Stromal cell of bone marrow (primary cell): ENCODE data around the gene MSI2.

ENCODE experiments used
- DNase-seq: peaks from one replicate; pipeline ENCODE4 v3.0.0-alpha.2; 2012; ENCODE audit warnings: low read depth

Gene MSI2

GRCh38 chr17:57343717-57344116, 87.4 kb downstream of the MSI2 start:
- DNase-seq = no peak

- no peak for DNase-seq
These were observed 87.9 kb downstream of the MSI2 start for GRCh38 chr17:57344261-57344660.

GRCh38 chr17:57349541-57350247, 93.4 kb downstream of the MSI2 start:
- no peak for DNase-seq

GRCh38 chr17:57350266-57350665, 93.9 kb downstream of the MSI2 start:
- DNase-seq = no peak

DNA sequence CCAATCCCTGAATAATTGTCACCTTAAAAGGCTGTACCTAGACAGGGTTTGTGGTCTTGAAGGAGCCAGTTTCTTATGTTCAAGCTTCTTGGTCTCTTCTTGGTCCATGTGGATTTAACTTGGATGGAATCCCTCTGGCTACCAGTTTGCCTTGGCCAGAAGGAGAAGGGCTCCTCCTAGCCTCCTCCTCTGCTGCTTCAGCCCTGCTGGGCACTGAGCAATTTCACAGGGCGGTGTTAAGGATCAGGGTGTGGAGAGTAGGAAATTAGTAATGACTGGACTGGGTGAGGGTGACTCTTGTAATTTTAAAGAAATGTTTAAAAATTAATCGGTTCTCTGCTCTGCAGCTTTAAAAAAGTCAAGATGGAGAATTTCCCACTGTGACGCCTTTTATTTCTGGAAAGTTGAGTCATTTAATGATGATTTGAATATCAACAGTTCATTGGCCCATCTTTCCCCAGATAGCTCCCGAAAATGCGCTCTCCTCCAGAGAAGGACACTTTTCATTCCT, 96.4 kb downstream of the MSI2 start:
- no peak for DNase-seq

DNA sequence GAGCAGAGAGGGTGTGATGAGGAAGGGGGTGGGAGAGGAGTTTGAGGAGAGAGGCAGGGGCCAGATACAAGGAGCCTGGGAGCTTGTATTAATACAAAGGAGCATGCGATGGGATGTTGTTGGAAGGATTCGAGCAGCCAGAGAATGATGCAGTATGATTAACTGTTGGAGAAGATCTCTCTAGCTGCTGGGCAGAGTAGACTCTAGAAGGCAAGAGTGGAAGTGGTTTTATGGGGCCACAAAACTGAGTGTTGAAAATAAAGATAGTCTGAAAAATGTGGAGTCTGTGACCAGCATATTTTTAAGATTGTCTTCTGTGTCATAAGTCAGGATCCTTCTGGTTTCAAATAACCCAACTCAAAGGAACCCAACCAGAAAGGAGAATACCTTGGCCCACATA, 98.3 kb downstream of the MSI2 start:
- no peak for DNase-seq

DNA sequence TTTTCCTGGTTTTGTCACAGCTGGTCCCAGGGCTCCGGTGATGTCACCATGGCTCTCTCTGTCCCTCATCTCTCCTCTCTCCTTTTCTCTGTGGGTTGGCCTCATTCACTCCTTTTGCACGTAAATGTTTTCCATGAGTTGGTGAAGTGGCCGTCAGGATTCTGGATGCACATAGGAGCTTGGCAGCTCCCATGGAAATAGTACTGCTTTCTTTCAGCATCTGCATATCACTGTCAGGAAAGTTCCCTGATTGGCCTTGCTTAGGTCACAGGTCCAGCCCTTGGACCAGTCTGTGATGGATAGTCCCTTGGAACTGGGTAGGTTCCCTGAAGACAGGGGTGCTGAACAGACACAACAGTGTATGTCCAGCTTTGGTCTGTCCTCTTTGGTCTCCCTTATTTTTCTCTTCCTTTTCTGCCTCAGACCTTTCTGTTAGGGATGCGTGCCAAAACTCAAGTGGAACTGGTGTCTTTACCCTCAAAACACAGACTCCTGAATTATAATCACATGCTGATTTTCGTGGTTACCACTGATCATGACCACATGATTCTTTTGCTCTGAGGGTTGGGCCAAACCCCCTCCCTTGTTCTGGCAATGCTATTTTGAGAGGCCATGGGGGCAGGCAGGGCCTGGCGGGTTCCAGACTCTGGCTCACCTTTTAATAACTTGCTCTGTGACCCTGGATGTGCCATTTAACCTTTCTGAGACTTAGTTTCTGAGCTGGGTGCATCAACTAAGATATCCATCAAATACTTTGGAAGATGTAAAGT, 99.0 kb downstream of the MSI2 start:
- no peak for DNase-seq

DNA sequence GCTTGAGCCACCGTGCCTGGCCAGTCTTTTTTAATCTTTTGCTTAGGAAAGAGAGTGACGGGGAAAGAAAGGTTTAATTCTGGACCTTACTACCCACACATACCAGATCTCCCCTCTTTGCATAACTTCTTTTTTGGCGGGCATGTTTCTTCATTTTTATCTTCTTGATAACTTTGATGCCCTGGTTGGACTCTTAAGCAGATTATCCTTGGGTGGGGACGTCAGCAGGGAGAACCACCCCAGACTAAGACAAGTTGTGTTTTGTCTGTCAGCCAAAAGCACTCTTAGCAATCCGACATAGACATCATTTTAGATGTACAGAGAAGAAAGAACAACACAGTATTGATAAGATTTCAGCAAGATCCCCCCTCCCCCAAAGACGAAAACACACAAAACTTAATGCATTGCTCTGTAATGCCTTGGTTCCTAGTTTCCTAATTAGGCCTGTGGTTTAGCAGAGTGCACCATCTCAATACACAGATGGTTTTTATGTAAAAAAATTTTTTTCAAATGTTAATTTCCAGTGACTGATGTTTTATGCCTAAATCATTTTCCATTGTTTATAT, 99.9 kb downstream of the MSI2 start:
- no peak for DNase-seq

GRCh38 chr17:57356719-57357391, 100.5 kb downstream of the MSI2 start:
- DNase-seq = no peak

GRCh38 chr17:57357392-57357784, 101.1 kb downstream of the MSI2 start:
- no peak for DNase-seq

GRCh38 chr17:57357830-57358430, 101.6 kb downstream of the MSI2 start:
- no peak for DNase-seq

GRCh38 chr17:57360266-57360665, 103.9 kb downstream of the MSI2 start:
- no peak for DNase-seq

DNA sequence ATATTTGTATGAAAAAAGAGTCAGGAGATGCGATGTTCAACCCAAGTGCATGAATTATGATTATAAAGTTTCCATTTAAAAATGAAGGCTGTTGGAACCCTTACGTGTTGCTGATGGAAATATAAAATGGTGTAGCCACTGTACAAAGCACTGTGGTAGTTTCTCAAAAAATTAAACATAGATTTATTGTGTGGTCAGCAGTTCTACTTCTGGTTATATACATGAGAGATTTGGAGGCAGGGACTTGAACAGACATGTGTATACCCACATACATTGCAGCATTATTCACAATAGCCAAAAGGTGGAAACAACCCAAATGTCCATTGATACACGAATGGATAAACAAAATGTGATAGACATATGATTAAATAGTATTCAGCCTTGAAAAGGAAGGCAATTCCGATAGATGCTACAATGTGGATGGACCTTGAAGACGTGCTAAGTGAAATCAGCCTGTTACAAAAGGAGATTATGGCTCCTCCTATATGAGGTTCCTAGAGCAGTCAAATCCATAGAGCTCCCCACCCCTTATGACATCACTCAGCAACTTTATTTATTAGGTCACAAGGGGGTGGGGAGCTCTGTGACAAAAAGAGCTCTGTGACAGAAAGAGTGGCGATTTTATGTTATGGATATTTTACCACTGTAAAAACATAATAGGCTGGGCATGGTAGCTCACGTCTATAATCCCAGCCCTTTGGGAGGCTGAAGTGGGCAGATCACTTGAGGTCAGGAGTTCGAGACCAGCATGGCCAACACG, 106.7 kb downstream of the MSI2 start:
- no peak for DNase-seq

DNA sequence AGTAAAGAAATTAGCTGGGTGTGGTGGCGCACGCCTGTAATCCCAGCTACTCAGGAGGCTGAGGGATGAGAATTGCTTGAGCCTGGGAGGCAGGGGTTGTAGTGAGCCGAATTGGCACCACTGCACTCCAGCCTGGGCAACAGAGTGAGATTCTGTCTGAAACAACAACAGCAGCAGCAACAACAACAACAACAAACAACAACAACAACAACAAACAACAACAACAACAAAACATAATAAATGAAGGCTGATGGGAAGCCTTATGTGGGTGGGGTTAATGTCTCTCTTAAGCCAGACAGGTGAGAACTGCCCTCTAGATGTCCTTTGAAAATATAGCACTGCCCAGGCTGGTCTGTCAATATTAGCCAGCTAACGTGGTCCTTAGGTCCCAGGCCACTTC, 107.3 kb downstream of the MSI2 start:
- no peak for DNase-seq

DNA sequence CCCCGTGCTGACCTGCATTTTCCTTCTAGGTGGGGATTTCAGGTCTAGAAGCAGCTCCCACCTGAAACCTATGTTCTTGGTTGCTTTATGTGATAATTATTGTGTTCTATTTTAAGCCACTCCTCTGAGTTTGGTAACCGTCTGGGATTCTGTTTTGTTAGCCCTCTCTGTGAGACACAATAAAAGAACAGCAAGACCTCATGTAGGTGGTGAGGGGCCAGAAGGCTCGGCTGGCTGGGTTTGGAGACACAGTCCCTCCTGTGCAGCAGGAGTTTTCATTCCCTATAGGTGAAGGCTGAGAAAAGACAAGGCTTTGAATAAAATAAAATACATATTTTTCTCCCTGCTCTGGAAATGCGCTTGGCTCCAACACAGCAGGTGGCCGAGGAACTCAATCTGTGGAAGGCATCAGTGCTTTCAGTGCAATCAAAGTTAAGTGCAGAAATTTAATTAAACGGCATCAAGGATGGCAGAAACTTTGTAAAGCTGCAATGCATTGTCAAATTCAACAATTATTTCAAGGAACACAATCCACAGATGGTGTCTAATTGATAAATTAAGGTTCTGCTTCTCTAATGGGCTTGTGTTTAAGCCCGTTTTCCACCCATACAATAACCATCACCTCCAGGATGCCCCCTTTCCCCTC, 107.8 kb downstream of the MSI2 start:
- no peak for DNase-seq

GRCh38 chr17:57365420-57365819, 109.1 kb downstream of the MSI2 start:
- DNase-seq = no peak

DNA sequence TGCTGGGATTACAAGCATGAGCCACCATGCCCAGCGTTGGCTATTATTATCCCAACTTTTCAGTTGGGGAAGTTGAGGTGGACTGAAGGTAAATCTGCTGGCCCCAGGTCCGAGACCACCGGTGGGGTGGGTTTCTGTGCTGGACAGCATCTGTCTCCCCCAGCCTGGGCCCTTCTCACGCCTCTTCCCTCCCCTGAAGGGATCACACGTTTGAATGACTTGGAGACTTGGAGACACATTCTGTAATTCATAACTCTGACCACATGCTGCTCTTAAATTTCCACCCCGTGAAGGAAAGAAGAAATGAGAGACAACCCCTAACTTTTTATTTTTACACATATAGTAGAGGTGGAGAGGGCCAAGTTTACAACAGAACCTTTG, 109.8 kb downstream of the MSI2 start:
- no peak for DNase-seq

GRCh38 chr17:57366558-57367351, 110.4 kb downstream of the MSI2 start:
- no peak for DNase-seq

GRCh38 chr17:57368637-57369336, 112.5 kb downstream of the MSI2 start:
- no peak for DNase-seq
